Measurements from ENCODE around the gene TMEM220. TPM values are rescaled to one million over a fixed set of nuclear protein-coding genes. Genes with fewer than 3 reads are reported as not detected.

Gene TMEM220
- total RNA-seq, 1 experiment from 2014 or later: not detected

DNA sequence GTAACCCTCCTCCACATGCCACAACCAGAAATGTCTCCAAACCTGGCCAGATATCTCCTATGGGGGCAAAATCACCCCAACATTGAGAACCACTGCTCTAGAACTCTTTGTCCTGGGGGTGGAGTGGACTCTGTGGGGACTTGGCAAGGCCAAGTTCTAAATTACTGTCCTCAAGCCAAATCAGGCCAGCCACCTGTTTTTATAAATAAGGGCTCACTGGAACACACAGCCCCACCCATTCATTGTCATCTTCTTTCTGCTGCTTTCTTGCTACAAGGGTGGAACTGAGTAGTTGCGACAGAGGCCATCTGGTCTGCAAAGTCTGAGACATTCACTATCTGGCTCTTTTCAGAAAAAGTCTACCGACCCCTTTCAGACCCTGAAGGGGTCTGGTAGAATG, 26.8 kb upstream of the TMEM220 start:
- TF ChIP-seq, protein P1, sequence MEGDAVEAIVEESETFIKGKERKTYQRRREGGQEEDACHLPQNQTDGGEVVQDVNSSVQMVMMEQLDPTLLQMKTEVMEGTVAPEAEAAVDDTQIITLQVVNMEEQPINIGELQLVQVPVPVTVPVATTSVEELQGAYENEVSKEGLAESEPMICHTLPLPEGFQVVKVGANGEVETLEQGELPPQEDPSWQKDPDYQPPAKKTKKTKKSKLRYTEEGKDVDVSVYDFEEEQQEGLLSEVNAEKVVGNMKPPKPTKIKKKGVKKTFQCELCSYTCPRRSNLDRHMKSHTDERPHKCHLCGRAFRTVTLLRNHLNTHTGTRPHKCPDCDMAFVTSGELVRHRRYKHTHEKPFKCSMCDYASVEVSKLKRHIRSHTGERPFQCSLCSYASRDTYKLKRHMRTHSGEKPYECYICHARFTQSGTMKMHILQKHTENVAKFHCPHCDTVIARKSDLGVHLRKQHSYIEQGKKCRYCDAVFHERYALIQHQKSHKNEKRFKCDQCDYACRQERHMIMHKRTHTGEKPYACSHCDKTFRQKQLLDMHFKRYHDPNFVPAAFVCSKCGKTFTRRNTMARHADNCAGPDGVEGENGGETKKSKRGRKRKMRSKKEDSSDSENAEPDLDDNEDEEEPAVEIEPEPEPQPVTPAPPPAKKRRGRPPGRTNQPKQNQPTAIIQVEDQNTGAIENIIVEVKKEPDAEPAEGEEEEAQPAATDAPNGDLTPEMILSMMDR (conservative IDR thresholded peaks at IDR 0.05): no peak
- TF ChIP-seq EZH2 (IDR thresholded peaks at IDR 0.05; ENCODE audit: low read depth): no peak
- no peak for DNase-seq
- no peaks in the 10 kb centered on the region for H3K9me3 ChIP-seq (ENCODE audit: insufficient read depth, low read depth)
- H3K79me2 ChIP-seq (ENCODE audit: low read depth): no peaks in the 10 kb centered on the region
- H3K4me3 ChIP-seq: no peak overlapping the region
- H3K27me3 ChIP-seq (ENCODE audit: insufficient read depth, low read depth): peaks cover 37% of the 10 kb centered on the region
- ChIA-PET POLR2A (ENCODE audit: unreplicated experiment) (no interaction called here), CTCF (no interaction called here)
- no TSS peak for BruUV-seq (replicated peaks)
- H4K20me1 ChIP-seq (ENCODE audit: insufficient read depth): no peaks in the 10 kb centered on the region
- H3K4me1 ChIP-seq (replicated peaks; ENCODE audit: insufficient read depth): no peaks in the 10 kb centered on the region
- no peaks in the 10 kb centered on the region for H3F3A ChIP-seq (ENCODE audit: insufficient read depth, low read depth)
- no peaks in the 10 kb centered on the region for H3K36me3 ChIP-seq (ENCODE audit: low read depth)
- H3K27ac ChIP-seq: no peak overlapping the region
- intact Hi-C loops (cut with micrococcal nuclease; ENCODE audit: unreplicated experiment): no loop called here
- H3K4me2 ChIP-seq: no peak overlapping the region
- no peak overlapping the region for H2AFZ ChIP-seq
- no peaks in the 10 kb centered on the region for H3K9me2 ChIP-seq (ENCODE audit: insufficient read depth)

DNA sequence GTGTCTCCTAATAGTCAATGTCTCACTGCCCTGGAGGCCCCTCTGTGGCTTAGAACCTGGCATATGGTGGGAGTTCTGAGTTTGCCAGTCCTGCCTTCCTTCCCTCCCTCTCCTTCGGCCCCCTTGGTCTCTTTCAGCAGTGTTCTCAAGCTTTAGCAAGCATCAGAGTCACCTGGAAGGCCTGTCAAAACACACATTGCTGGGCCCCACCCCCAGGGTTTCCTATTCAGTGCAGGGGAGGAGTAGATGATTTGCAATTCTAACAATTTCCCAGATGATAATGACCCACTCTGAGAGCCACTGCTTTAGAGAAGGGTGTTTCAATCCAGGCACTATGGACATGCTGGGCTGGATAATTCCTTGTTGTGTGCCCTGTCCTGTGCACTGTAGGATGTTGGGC, 26.4 kb upstream of the TMEM220 start:
- H3K9me3 ChIP-seq (ENCODE audit: insufficient read depth, low read depth): no peaks in the 10 kb centered on the region
- H3K9me2 ChIP-seq (ENCODE audit: insufficient read depth): no peaks in the 10 kb centered on the region
- H2AFZ ChIP-seq: no peak overlapping the region
- no peak overlapping the region for H3K27ac ChIP-seq
- BruUV-seq (replicated peaks): no TSS peak
- intact Hi-C loops (cut with micrococcal nuclease; ENCODE audit: unreplicated experiment): no loop called here
- no peak overlapping the region for H3K4me2 ChIP-seq
- ChIA-PET CTCF (no interaction called here), POLR2A (ENCODE audit: unreplicated experiment) (no interaction called here)
- H3K27me3 ChIP-seq (ENCODE audit: insufficient read depth, low read depth): peaks cover 42% of the 10 kb centered on the region
- H4K20me1 ChIP-seq (ENCODE audit: insufficient read depth): no peaks in the 10 kb centered on the region
- H3K4me1 ChIP-seq (replicated peaks; ENCODE audit: insufficient read depth): no peaks in the 10 kb centered on the region
- TF ChIP-seq, protein P1 (conservative IDR thresholded peaks at IDR 0.05): no peak
- no peak for TF ChIP-seq EZH2 (IDR thresholded peaks at IDR 0.05; ENCODE audit: low read depth)
- DNase-seq: no peak
- no peaks in the 10 kb centered on the region for H3K79me2 ChIP-seq (ENCODE audit: low read depth)
- H3K4me3 ChIP-seq: no peak overlapping the region
- H3F3A ChIP-seq (ENCODE audit: insufficient read depth, low read depth): no peaks in the 10 kb centered on the region
- H3K36me3 ChIP-seq (ENCODE audit: low read depth): no peaks in the 10 kb centered on the region

DNA sequence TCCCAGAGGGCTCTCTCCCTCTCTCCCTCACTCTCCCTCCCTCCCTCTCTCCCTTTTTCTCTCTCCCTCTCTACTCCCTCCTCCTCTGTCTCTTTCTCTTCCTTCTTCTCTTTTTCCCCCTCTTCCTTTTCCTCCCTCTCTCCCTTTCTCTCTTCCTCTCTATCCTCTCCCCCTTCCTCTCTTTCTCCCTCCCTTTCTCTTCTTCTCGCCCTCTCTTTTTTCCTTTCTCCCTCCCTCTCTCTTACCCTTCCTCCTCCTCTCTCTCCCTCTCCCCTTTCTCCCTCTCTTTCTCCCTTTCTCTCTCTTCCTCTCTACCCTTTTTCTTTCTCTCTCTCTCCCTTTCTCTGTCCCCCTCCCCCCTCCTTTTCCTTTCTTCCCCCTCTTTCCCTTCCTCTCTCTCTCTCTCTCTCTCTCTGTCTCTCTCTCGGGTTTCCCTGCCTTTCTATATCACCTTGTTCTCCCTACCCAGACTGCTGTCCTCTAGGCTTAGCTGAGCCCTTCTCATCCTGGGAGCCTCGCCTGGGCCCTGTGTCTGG, 25.8 kb upstream of the TMEM220 start:
- no peak overlapping the region for H3K27ac ChIP-seq
- H3K27me3 ChIP-seq (ENCODE audit: insufficient read depth, low read depth): peaks cover 42% of the 10 kb centered on the region
- H3K4me3 ChIP-seq: no peak overlapping the region
- H2AFZ ChIP-seq: no peak overlapping the region
- no peaks in the 10 kb centered on the region for H3K4me1 ChIP-seq (replicated peaks; ENCODE audit: insufficient read depth)
- no peaks in the 10 kb centered on the region for H3K36me3 ChIP-seq (ENCODE audit: low read depth)
- intact Hi-C loops (cut with micrococcal nuclease; ENCODE audit: unreplicated experiment): no loop called here
- H3K9me3 ChIP-seq (ENCODE audit: insufficient read depth, low read depth): no peaks in the 10 kb centered on the region
- DNase-seq: no peak
- TF ChIP-seq, protein P1 (conservative IDR thresholded peaks at IDR 0.05): no peak
- TF ChIP-seq EZH2 (IDR thresholded peaks at IDR 0.05; ENCODE audit: low read depth): no peak
- no peaks in the 10 kb centered on the region for H3K79me2 ChIP-seq (ENCODE audit: low read depth)
- H3F3A ChIP-seq (ENCODE audit: insufficient read depth, low read depth): no peaks in the 10 kb centered on the region
- no peaks in the 10 kb centered on the region for H4K20me1 ChIP-seq (ENCODE audit: insufficient read depth)
- H3K4me2 ChIP-seq: no peak overlapping the region
- POLR2A ChIA-PET (ENCODE audit: unreplicated experiment): no interaction called here
- CTCF ChIA-PET: no interaction called here
- H3K9me2 ChIP-seq (ENCODE audit: insufficient read depth): no peaks in the 10 kb centered on the region
- BruUV-seq (replicated peaks): no TSS peak

Measured in PC-9 (cell line).